HG03280 (cell line): ENCODE measurements around the gene CEMIP.

Source experiments
- ATAC-seq: cut with Tn5 transposase; IDR thresholded peaks from one replicate; pipeline ENCODE4 v1.9.1; 2021; ENCODE audit warnings: mild to moderate bottlenecking, moderate library complexity; ENCODE audit not compliant: unreplicated experiment

CEMIP gene

GRCh38 chr15:80822256-80822655 lies 43.1 kb downstream of the CEMIP start:
- ATAC-seq: no peak

GRCh38 chr15:80822676-80823075 lies 43.5 kb downstream of the CEMIP start:
- no peak for ATAC-seq

GRCh38 chr15:80823120-80823519 lies 44.0 kb downstream of the CEMIP start:
- ATAC-seq: no peak

- ATAC-seq: no peak
These were observed 44.8 kb downstream of the CEMIP start for GRCh38 chr15:80823995-80824394.

- no peak for ATAC-seq
These were observed 46.3 kb downstream of the CEMIP start for GRCh38 chr15:80825361-80826030.

- ATAC-seq: no peak
These were observed 49.6 kb downstream of the CEMIP start for GRCh38 chr15:80828796-80829195.

GRCh38 chr15:80830677-80831076 lies 51.5 kb downstream of the CEMIP start:
- no peak for ATAC-seq

- no peak for ATAC-seq
These were observed 52.0 kb downstream of the CEMIP start for GRCh38 chr15:80831192-80831591.

GRCh38 chr15:80831606-80832224 lies 52.5 kb downstream of the CEMIP start:
- ATAC-seq: no peak

GRCh38 chr15:80832686-80833085 lies 53.5 kb downstream of the CEMIP start:
- no peak for ATAC-seq

- ATAC-seq: no peak
These were observed 55.2 kb downstream of the CEMIP start for GRCh38 chr15:80834402-80834801.

GRCh38 chr15:80834906-80835305 lies 55.7 kb downstream of the CEMIP start:
- no peak for ATAC-seq

GRCh38 chr15:80835336-80835735 lies 56.2 kb downstream of the CEMIP start:
- ATAC-seq: no peak

GRCh38 chr15:80836223-80836622 lies 57.1 kb downstream of the CEMIP start:
- ATAC-seq: no peak

GRCh38 chr15:80837006-80837405 lies 57.8 kb downstream of the CEMIP start:
- no peak for ATAC-seq

- no peak for ATAC-seq
These were observed 58.8 kb downstream of the CEMIP start for GRCh38 chr15:80838012-80838411.

- ATAC-seq: no peak
These were observed 59.5 kb downstream of the CEMIP start for GRCh38 chr15:80838666-80839065.

GRCh38 chr15:80839764-80840130 lies 60.6 kb downstream of the CEMIP start:
- no peak for ATAC-seq

GRCh38 chr15:80840182-80841130 lies 61.3 kb downstream of the CEMIP start:
- ATAC-seq: no peak

GRCh38 chr15:80841541-80841940 lies 62.4 kb downstream of the CEMIP start:
- ATAC-seq: no peak

- ATAC-seq: no peak
These were observed 65.0 kb downstream of the CEMIP start for GRCh38 chr15:80844011-80844732.
